Omental fat pad (tissue), 4 donors: Measurements from ENCODE around the gene SIRPA. TPM values are rescaled to one million over a fixed set of nuclear protein-coding genes. Genes with fewer than 3 reads are reported as not detected.

Experiments used
- ATAC-seq: fragments of 150-250 bp; one replicate; pipeline ENCODE4 v1.9.1; 2016; ENCODE audit warnings: mild to moderate bottlenecking, moderate library complexity; ENCODE audit not compliant: low FRiP score
- DNase-seq: peaks from one replicate; pipeline ENCODE4 v3.0.0-alpha.2; 2019; ENCODE audit warnings: low spot score
- CTCF ChIP-seq, 3 donors: fragments of 450-650 bp; IDR thresholded peaks; one replicate each; pipeline ENCODE4 v1.5.1; 2016 to 2017; ENCODE audit warnings: antibody characterized with exemption in 3 of 3, mild to moderate bottlenecking in 3 of 3, moderate library complexity in 2 of 3
- total RNA-seq, 4 donors: library from RNA; depleted of rRNA; stranded (reverse); fragments of >200 nt; gene quantifications; one replicate each; pipeline ENCODE4 v1.1.0, GENCODE V29; 2016

SIRPA gene
- total RNA-seq, 4 donors from 2014 or later: 51.9 to 86.1 (median 77.0) TPM

GRCh38 chr20:1860446-1860845 is 34.8 kb upstream of the SIRPA start:
- DNase-seq: no peak
- TF ChIP-seq CTCF (IDR thresholded peaks at IDR 0.05): no peak
- peak; percentile 65 for ATAC-seq

- DNase-seq: no peak
- no peak for TF ChIP-seq CTCF (IDR thresholded peaks at IDR 0.05)
- no peak for ATAC-seq
Measured at GRCh38 chr20:1861347-1861976, 33.7 kb upstream of the SIRPA start.

GRCh38 chr20:1861996-1862662 is 33.1 kb upstream of the SIRPA start:
- ATAC-seq: no peak
- DNase-seq: no peak
- TF ChIP-seq CTCF (IDR thresholded peaks at IDR 0.05): no peak

- TF ChIP-seq CTCF (IDR thresholded peaks at IDR 0.05): no peak
- DNase-seq (no peak), ATAC-seq (no peak)
Measured at GRCh38 chr20:1862663-1863053, 32.5 kb upstream of the SIRPA start.

- no peak for ATAC-seq
- DNase-seq: no peak
- TF ChIP-seq CTCF (IDR thresholded peaks at IDR 0.05): no peak
Measured at GRCh38 chr20:1863296-1863695, 31.9 kb upstream of the SIRPA start.

- TF ChIP-seq CTCF (IDR thresholded peaks at IDR 0.05): no peak
- no peak for DNase-seq
- no peak for ATAC-seq
Measured at GRCh38 chr20:1866834-1867233, 28.4 kb upstream of the SIRPA start.
